ENCODE measurements around the gene PTPMT1.
"Not testable (repeated sequence)": the region's sequence is repeated elsewhere in the genome, so short reads cannot be mapped to it uniquely, and the experiment has no call there.

Gene PTPMT1

GRCh38 chr11:47560426-47560825 is 5.0 kb upstream of the PTPMT1 start:
- Mint-ChIP-seq H3K9me3 (no peaks in the 10 kb centered on the region), H3K27me3 (ENCODE audit: low read depth) (no peaks in the 10 kb centered on the region), H3K36me3 (ENCODE audit: low read depth) (no peaks in the 10 kb centered on the region), H3K4me3 (no peak overlapping the region), H3K4me1 (ENCODE audit: low read depth) (no peaks in the 10 kb centered on the region), H3K27ac (no peak overlapping the region)

- not testable (repeated sequence) for H3K27me3 Mint-ChIP-seq (ENCODE audit: low read depth); H3K27ac Mint-ChIP-seq; H3K36me3 Mint-ChIP-seq (ENCODE audit: low read depth); H3K4me1 Mint-ChIP-seq (ENCODE audit: low read depth); H3K9me3 Mint-ChIP-seq; H3K4me3 Mint-ChIP-seq
Measured at GRCh38 chr11:47562393-47562792, 3.0 kb upstream of the PTPMT1 start.

GRCh38 chr11:47564366-47564765 is 1.0 kb upstream of the PTPMT1 start:
- H3K27ac Mint-ChIP-seq = peak overlapping the region; percentile 9
- H3K27me3 Mint-ChIP-seq (ENCODE audit: low read depth); H3K36me3 Mint-ChIP-seq (ENCODE audit: low read depth); H3K4me1 Mint-ChIP-seq (ENCODE audit: low read depth); H3K9me3 Mint-ChIP-seq: not testable (repeated sequence)
- peak overlapping the region; percentile 25 for H3K4me3 Mint-ChIP-seq

- H3K27ac Mint-ChIP-seq = peak overlapping the region; percentile 63
- H3K4me3 Mint-ChIP-seq = peak overlapping the region; percentile 67
- peaks cover 6% of the 10 kb centered on the region for H3K4me1 Mint-ChIP-seq (ENCODE audit: low read depth)
- no peaks in the 10 kb centered on the region for H3K27me3 Mint-ChIP-seq (ENCODE audit: low read depth)
- peaks cover 6% of the 10 kb centered on the region for H3K36me3 Mint-ChIP-seq (ENCODE audit: low read depth)
- no peaks in the 10 kb centered on the region for H3K9me3 Mint-ChIP-seq
Measured at GRCh38 chr11:47564933-47565339, 463 bp upstream of the PTPMT1 start.

- Mint-ChIP-seq H3K27me3 (ENCODE audit: low read depth) (no peaks in the 10 kb centered on the region), H3K27ac (peak overlapping the region; percentile 65), H3K9me3 (no peaks in the 10 kb centered on the region), H3K36me3 (ENCODE audit: low read depth) (peaks cover 12% of the 10 kb centered on the region), H3K4me3 (peak overlapping the region; percentile 81), H3K4me1 (ENCODE audit: low read depth) (peaks cover 6% of the 10 kb centered on the region)
Measured at GRCh38 chr11:47566149-47566698, 825 bp downstream of the PTPMT1 start.

- Mint-ChIP-seq H3K4me3 (no peak overlapping the region), H3K27ac (no peak overlapping the region), H3K9me3 (no peaks in the 10 kb centered on the region), H3K36me3 (ENCODE audit: low read depth) (peaks cover 33% of the 10 kb centered on the region), H3K27me3 (ENCODE audit: low read depth) (no peaks in the 10 kb centered on the region), H3K4me1 (ENCODE audit: low read depth) (peaks cover 14% of the 10 kb centered on the region)
Measured at GRCh38 chr11:47569646-47570045, 4.2 kb downstream of the PTPMT1 start.

GRCh38 chr11:47570651-47571356 is 5.4 kb downstream of the PTPMT1 start:
- Mint-ChIP-seq H3K4me1 (ENCODE audit: low read depth) (peaks cover 15% of the 10 kb centered on the region), H3K4me3 (no peak overlapping the region), H3K27me3 (ENCODE audit: low read depth) (no peaks in the 10 kb centered on the region), H3K9me3 (no peaks in the 10 kb centered on the region), H3K36me3 (ENCODE audit: low read depth) (peaks cover 36% of the 10 kb centered on the region), H3K27ac (no peak overlapping the region)

- H3K36me3 Mint-ChIP-seq (ENCODE audit: low read depth) = peaks cover 38% of the 10 kb centered on the region
- no peak overlapping the region for H3K27ac Mint-ChIP-seq
- H3K9me3 Mint-ChIP-seq = no peaks in the 10 kb centered on the region
- H3K4me3 Mint-ChIP-seq = no peak overlapping the region
- H3K4me1 Mint-ChIP-seq (ENCODE audit: low read depth) = peaks cover 15% of the 10 kb centered on the region
- H3K27me3 Mint-ChIP-seq (ENCODE audit: low read depth) = no peaks in the 10 kb centered on the region
Measured at GRCh38 chr11:47571357-47571729, 5.9 kb downstream of the PTPMT1 start.

GRCh38 chr11:47571895-47572294 is 6.5 kb downstream of the PTPMT1 start:
- no peak overlapping the region for H3K27ac Mint-ChIP-seq
- H3K4me1 Mint-ChIP-seq (ENCODE audit: low read depth) = peaks cover 10% of the 10 kb centered on the region
- H3K4me3 Mint-ChIP-seq = no peak overlapping the region
- peaks cover 42% of the 10 kb centered on the region for H3K36me3 Mint-ChIP-seq (ENCODE audit: low read depth)
- no peaks in the 10 kb centered on the region for H3K27me3 Mint-ChIP-seq (ENCODE audit: low read depth)
- no peaks in the 10 kb centered on the region for H3K9me3 Mint-ChIP-seq

- Mint-ChIP-seq H3K4me1 (ENCODE audit: low read depth) (peaks cover 15% of the 10 kb centered on the region), H3K27ac (no peak overlapping the region), H3K4me3 (no peak overlapping the region), H3K36me3 (ENCODE audit: low read depth) (peaks cover 46% of the 10 kb centered on the region), H3K9me3 (no peaks in the 10 kb centered on the region), H3K27me3 (ENCODE audit: low read depth) (no peaks in the 10 kb centered on the region)
Measured at GRCh38 chr11:47572715-47573255, 7.4 kb downstream of the PTPMT1 start.

- no peak overlapping the region for H3K4me3 Mint-ChIP-seq
- H3K27ac Mint-ChIP-seq = no peak overlapping the region
- peaks cover 46% of the 10 kb centered on the region for H3K36me3 Mint-ChIP-seq (ENCODE audit: low read depth)
- no peaks in the 10 kb centered on the region for H3K9me3 Mint-ChIP-seq
- H3K27me3 Mint-ChIP-seq (ENCODE audit: low read depth) = no peaks in the 10 kb centered on the region
- H3K4me1 Mint-ChIP-seq (ENCODE audit: low read depth) = peaks cover 18% of the 10 kb centered on the region
Measured at GRCh38 chr11:47573321-47573720, 7.9 kb downstream of the PTPMT1 start.

GRCh38 chr11:47577460-47578041 is 12.2 kb downstream of the PTPMT1 start:
- peak overlapping the region; percentile 99 for H3K4me3 Mint-ChIP-seq
- no peaks in the 10 kb centered on the region for H3K27me3 Mint-ChIP-seq (ENCODE audit: low read depth)
- no peak overlapping the region for H3K27ac Mint-ChIP-seq
- peaks cover 43% of the 10 kb centered on the region for H3K36me3 Mint-ChIP-seq (ENCODE audit: low read depth)
- H3K9me3 Mint-ChIP-seq = no peaks in the 10 kb centered on the region
- H3K4me1 Mint-ChIP-seq (ENCODE audit: low read depth) = peaks cover 25% of the 10 kb centered on the region

GRCh38 chr11:47578524-47579494 is 13.4 kb downstream of the PTPMT1 start, which contains the start of the genes KBTBD4 and NDUFS3:
TSS of gene KBTBD4 (minus strand) at chr11:47578970. CDS start at chr11:47578951, 19 bp downstream.
TSS of gene NDUFS3 (plus strand) at chr11:47579074. CDS start at chr11:47579092, 18 bp downstream.
- Mint-ChIP-seq H3K36me3 (ENCODE audit: low read depth) (peaks cover 39% of the 10 kb centered on the region), H3K4me1 (ENCODE audit: low read depth) (peaks cover 26% of the 10 kb centered on the region), H3K4me3 (peak within 1 kb of the TSS; percentile 99), H3K9me3 (no peaks in the 10 kb centered on the region), H3K27ac (peak within 1 kb of the TSS; percentile 98), H3K27me3 (ENCODE audit: low read depth) (no peaks in the 10 kb centered on the region)

GRCh38 chr11:47583844-47584243 is 18.4 kb downstream of the PTPMT1 start:
- Mint-ChIP-seq H3K27ac (no peak overlapping the region), H3K27me3 (ENCODE audit: low read depth) (no peaks in the 10 kb centered on the region), H3K36me3 (ENCODE audit: low read depth) (peaks cover 25% of the 10 kb centered on the region), H3K4me3 (no peak overlapping the region), H3K4me1 (ENCODE audit: low read depth) (peaks cover 14% of the 10 kb centered on the region), H3K9me3 (no peaks in the 10 kb centered on the region)

Data from T-helper 1 cell treated with Interleukin-12 subunit alpha and Interleukin-12 subunit beta and Interleukin-4 antibody, amounts not matched to agents 30 μg/mL and 1 μg/mL, for 36 hours (primary cell).